GM12864 (cell line): ENCODE results near the gene ASB8.

Source experiments
- DNase-seq: peaks from one replicate; pipeline ENCODE4 v3.0.0-alpha.2; 2011; ENCODE audit warnings: low read depth
- H3K4me3 ChIP-seq: 2 replicates; pipeline ENCODE4 v1.5.1; 2011; ENCODE audit warnings: mild to moderate bottlenecking, low read depth, low read length, control low read depth
- CTCF ChIP-seq: IDR thresholded peaks from 2 replicates; pipeline ENCODE4 v1.5.1; 2011; ENCODE audit warnings: low read depth, mild to moderate bottlenecking, moderate library complexity, low read length, control low read depth, inconsistent platforms; ENCODE audit errors: missing control alignments

The ASB8 gene

GRCh38 chr12:48198985-48199384 is 41.7 kb upstream of the ASB8 start:
- DNase-seq = no peak
- peak overlapping the region; percentile 78 for H3K4me3 ChIP-seq
- TF ChIP-seq CTCF = no peak

GRCh38 chr12:48198672-48198971 is 41.3 kb upstream of the ASB8 start:
- TF ChIP-seq CTCF = no peak
- peak overlapping the region; percentile 78 for H3K4me3 ChIP-seq
- DNase-seq = no peak

- peak; percentile 7 for TF ChIP-seq CTCF
- H3K4me3 ChIP-seq = peak overlapping the region; percentile 78
- peak; percentile 91 for DNase-seq
Measured at GRCh38 chr12:48197971-48198671, 40.8 kb upstream of the ASB8 start.

- peak; percentile 36 for TF ChIP-seq CTCF
- peak overlapping the region; percentile 78 for H3K4me3 ChIP-seq
- no peak for DNase-seq
Measured at GRCh38 chr12:48197549-48197970, 40.2 kb upstream of the ASB8 start.

- DNase-seq = no peak
- H3K4me3 ChIP-seq = no peak overlapping the region
- no peak for TF ChIP-seq CTCF
Measured at GRCh38 chr12:48194799-48195201, 37.5 kb upstream of the ASB8 start.

GRCh38 chr12:48193623-48194022 is 36.3 kb upstream of the ASB8 start:
- no peak for TF ChIP-seq CTCF
- no peak overlapping the region for H3K4me3 ChIP-seq
- DNase-seq = no peak

- TF ChIP-seq CTCF = no peak
- no peak for DNase-seq
- H3K4me3 ChIP-seq = no peak overlapping the region
Measured at GRCh38 chr12:48192861-48193260, 35.5 kb upstream of the ASB8 start.
